Ovary (tissue), 3 donors: ENCODE results near the gene RIPOR2.

Experiments
- CTCF ChIP-seq, 3 donors: fragments of 450-650 bp in 2 of 3; fragments of 200-600 bp in 1 of 3; IDR thresholded peaks; one replicate each; pipeline versions ENCODE4 v1.5.1 to v1.8.0; 2016 to 2022; ENCODE audit warnings: antibody characterized with exemption in 3 of 3, mild to moderate bottlenecking in 1 of 3
- EP300 ChIP-seq: sonication (generic); formaldehyde crosslinking; IDR thresholded peaks from one replicate; pipeline ENCODE4 v1.6.1; 2017; ENCODE audit warnings: antibody characterized with exemption
- POLR2A ChIP-seq: fragments of 450-650 bp; IDR thresholded peaks from one replicate; pipeline ENCODE4 v1.6.1; 2017; ENCODE audit warnings: antibody characterized with exemption, mild to moderate bottlenecking, moderate library complexity
- donor health status: DM: no; HTN: no; CAD: no.

GRCh38 chr6:24778121-24778520 lies 157.6 kb downstream of the RIPOR2 start:
- TF ChIP-seq CTCF (IDR thresholded peaks at IDR 0.05) (no peak), POLR2A (no peak), EP300 (no peak)
